Measurements from ENCODE around the gene ATOH8. TPM values are rescaled to one million over a fixed set of nuclear protein-coding genes. Genes with fewer than 3 reads are reported as not detected.

The ATOH8 gene
- total RNA-seq, 4 donors from 2014 or later: 34.5 to 79.5 (median 59.6) TPM

- TF ChIP-seq POLR2AphosphoS5 (IDR thresholded peaks at IDR 0.05): no peak
- TF ChIP-seq CTCF (IDR thresholded peaks at IDR 0.05): no peak
- TF ChIP-seq EP300 (IDR thresholded peaks at IDR 0.05): no peak
- no peak for TF ChIP-seq POLR2A (IDR thresholded peaks at IDR 0.05)
- Histone ChIP-seq H3K4me3 (no peak overlapping the region), H3K36me3 (no peaks in the 10 kb centered on the region), H3K27me3 (no peaks in the 10 kb centered on the region), H3K4me1 (peaks cover 0 to 26% (median 0%) of the 10 kb centered on the region in 3 donors), H3K9me3 (no peaks in the 10 kb centered on the region), H3K27ac (peak overlapping the region in 2 of 4 donors; percentile 20 to 55)
- WGBS, 2 donors (ENCODE audit: low coverage in 1 of 2): 47 to 78% methylated on average over 2 to 5 of the region's 5 CpGs
- no peak for ATAC-seq
Measured at GRCh38 chr2:85728342-85728741, 25.4 kb upstream of the ATOH8 start.

- H3K27ac ChIP-seq: peak overlapping the region in 2 of 4 donors; percentile 21 to 55
- peak; percentile 93 for ATAC-seq
Measured at GRCh38 chr2:85728883-85729824, 24.6 kb upstream of the ATOH8 start.

GRCh38 chr2:85729825-85730510 lies 23.8 kb upstream of the ATOH8 start:
- ATAC-seq: no peak
- Histone ChIP-seq H3K4me3 (no peak overlapping the region), H3K9me3 (no peaks in the 10 kb centered on the region), H3K27me3 (no peaks in the 10 kb centered on the region), H3K27ac (peak overlapping the region in 1 of 4 donors; percentile 55), H3K4me1 (peaks cover 0 to 27% (median 0%) of the 10 kb centered on the region in 3 donors), H3K36me3 (no peaks in the 10 kb centered on the region)
- WGBS, 2 donors (ENCODE audit: low coverage in 1 of 2): 68 to 81% methylated on average over 2 to 5 of the region's 10 CpGs
- TF ChIP-seq POLR2AphosphoS5 (IDR thresholded peaks at IDR 0.05) (no peak), CTCF (IDR thresholded peaks at IDR 0.05) (no peak), EP300 (IDR thresholded peaks at IDR 0.05) (no peak), POLR2A (IDR thresholded peaks at IDR 0.05) (no peak)

More at GRCh38 chr2:85728883-85729824, 24.6 kb upstream of the ATOH8 start:
- 35 to 61% methylated on average over 10 to 14 of the region's 26 CpGs for WGBS, 2 donors (ENCODE audit: low coverage in 1 of 2)
- peaks cover 0 to 26% (median 0%) of the 10 kb centered on the region in 3 donors for H3K4me1 ChIP-seq
- H3K9me3 ChIP-seq: no peaks in the 10 kb centered on the region
- TF ChIP-seq POLR2AphosphoS5 (IDR thresholded peaks at IDR 0.05) (peak; percentile 32), CTCF (IDR thresholded peaks at IDR 0.05) (peak; percentile 93 to 98 (median 96)), EP300 (IDR thresholded peaks at IDR 0.05) (no peak)
- H3K36me3 ChIP-seq: no peaks in the 10 kb centered on the region
- H3K4me3 ChIP-seq: peak overlapping the region in 1 of 2 donors; percentile 6
- no peaks in the 10 kb centered on the region for H3K27me3 ChIP-seq

- no peak overlapping the region for H3K27ac ChIP-seq
- WGBS, 2 donors (ENCODE audit: low coverage in 1 of 2): 80 to 95% methylated on average over 7 to 9 of the region's 10 CpGs
- H3K27me3 ChIP-seq: no peaks in the 10 kb centered on the region
- no peak overlapping the region for H3K4me3 ChIP-seq
- TF ChIP-seq POLR2A (IDR thresholded peaks at IDR 0.05): no peak
- TF ChIP-seq POLR2AphosphoS5 (IDR thresholded peaks at IDR 0.05): no peak
- no peak for TF ChIP-seq EP300 (IDR thresholded peaks at IDR 0.05)
- TF ChIP-seq CTCF (IDR thresholded peaks at IDR 0.05): no peak
- peaks cover 0 to 35% (median 0%) of the 10 kb centered on the region in 3 donors for H3K4me1 ChIP-seq
- no peaks in the 10 kb centered on the region for H3K9me3 ChIP-seq
- no peaks in the 10 kb centered on the region for H3K36me3 ChIP-seq
- no peak for ATAC-seq
Measured at GRCh38 chr2:85730686-85731230, 23.0 kb upstream of the ATOH8 start.
